Gastroesophageal sphincter (tissue), 3 donors: ENCODE data around the gene PGA4.
"Not testable (repeated sequence)": the region's sequence is repeated elsewhere in the genome, so short reads cannot be mapped to it uniquely, and the experiment has no call there.

Source experiments
- POLR2A ChIP-seq, 2 donors: fragments of 450-650 bp; IDR thresholded peaks; one replicate each; pipeline ENCODE4 v1.6.1; 2017; ENCODE audit warnings: antibody characterized with exemption in 2 of 2, mild to moderate bottlenecking in 2 of 2, moderate library complexity in 1 of 2
- POLR2AphosphoS5 ChIP-seq: sonication (generic); formaldehyde crosslinking; IDR thresholded peaks from one replicate; pipeline ENCODE4 v1.6.1; 2017; ENCODE audit warnings: antibody characterized with exemption
- TF ChIP-seq, protein P1 (sequence below), 4 experiments: fragments of 200-600 bp in 2 of 4; fragments of 450-650 bp in 2 of 4; sonication (generic) in 1 of 4; IDR thresholded peaks; one replicate each; pipeline ENCODE4 v1.5.1; 2017 to 2019; ENCODE audit warnings: antibody characterized with exemption in 4 of 4, mild to moderate bottlenecking in 2 of 4, moderate library complexity in 2 of 4

DNA sequence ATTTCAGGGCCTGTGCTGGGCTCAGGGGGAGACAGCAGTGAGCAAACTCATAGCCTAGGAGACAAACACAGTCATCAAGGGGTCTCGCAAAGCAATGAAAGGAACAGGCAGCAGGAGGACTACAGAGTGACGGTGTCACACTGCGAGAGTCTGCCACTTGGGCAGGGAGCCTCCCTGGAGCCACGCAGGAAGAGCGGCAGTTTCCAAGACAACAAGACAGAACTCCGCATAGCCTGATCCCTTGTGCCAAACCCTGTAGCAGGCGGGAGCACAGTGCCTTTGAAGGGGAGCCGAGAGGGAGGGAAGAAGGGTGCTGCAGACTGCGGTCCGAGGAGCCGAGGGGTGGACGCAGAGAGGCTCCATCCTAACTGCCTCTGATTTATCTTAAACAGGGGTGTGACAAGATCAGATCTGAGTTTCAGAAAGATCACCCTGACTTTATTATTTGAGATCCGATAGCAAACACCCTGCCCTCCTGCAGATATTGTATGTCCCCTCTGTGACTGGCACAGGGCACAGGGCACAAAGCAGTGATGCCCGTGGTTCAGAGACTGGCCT, 17.6 kb upstream of the PGA4 start:
- TF ChIP-seq, protein P1, sequence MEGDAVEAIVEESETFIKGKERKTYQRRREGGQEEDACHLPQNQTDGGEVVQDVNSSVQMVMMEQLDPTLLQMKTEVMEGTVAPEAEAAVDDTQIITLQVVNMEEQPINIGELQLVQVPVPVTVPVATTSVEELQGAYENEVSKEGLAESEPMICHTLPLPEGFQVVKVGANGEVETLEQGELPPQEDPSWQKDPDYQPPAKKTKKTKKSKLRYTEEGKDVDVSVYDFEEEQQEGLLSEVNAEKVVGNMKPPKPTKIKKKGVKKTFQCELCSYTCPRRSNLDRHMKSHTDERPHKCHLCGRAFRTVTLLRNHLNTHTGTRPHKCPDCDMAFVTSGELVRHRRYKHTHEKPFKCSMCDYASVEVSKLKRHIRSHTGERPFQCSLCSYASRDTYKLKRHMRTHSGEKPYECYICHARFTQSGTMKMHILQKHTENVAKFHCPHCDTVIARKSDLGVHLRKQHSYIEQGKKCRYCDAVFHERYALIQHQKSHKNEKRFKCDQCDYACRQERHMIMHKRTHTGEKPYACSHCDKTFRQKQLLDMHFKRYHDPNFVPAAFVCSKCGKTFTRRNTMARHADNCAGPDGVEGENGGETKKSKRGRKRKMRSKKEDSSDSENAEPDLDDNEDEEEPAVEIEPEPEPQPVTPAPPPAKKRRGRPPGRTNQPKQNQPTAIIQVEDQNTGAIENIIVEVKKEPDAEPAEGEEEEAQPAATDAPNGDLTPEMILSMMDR (IDR thresholded peaks at IDR 0.05), result not testable (repeated sequence)
- TF ChIP-seq POLR2A (IDR thresholded peaks at IDR 0.05); POLR2AphosphoS5: not testable (repeated sequence)
